Measurements from ENCODE around the gene MARK2. TPM values are rescaled to one million over a fixed set of nuclear protein-coding genes. Genes with fewer than 3 reads are reported as not detected.
A peak's percentile ranks its signal among the peaks of the same experiment; 100 is the strongest.

MARK2 gene
- total and polyA plus RNA-seq, 10 of the 15 experiments (the other 5 are each of a cell fraction or from before 2014, with no cell fraction given) = 0.19 to 29.5 (median 13.2) TPM

DNA sequence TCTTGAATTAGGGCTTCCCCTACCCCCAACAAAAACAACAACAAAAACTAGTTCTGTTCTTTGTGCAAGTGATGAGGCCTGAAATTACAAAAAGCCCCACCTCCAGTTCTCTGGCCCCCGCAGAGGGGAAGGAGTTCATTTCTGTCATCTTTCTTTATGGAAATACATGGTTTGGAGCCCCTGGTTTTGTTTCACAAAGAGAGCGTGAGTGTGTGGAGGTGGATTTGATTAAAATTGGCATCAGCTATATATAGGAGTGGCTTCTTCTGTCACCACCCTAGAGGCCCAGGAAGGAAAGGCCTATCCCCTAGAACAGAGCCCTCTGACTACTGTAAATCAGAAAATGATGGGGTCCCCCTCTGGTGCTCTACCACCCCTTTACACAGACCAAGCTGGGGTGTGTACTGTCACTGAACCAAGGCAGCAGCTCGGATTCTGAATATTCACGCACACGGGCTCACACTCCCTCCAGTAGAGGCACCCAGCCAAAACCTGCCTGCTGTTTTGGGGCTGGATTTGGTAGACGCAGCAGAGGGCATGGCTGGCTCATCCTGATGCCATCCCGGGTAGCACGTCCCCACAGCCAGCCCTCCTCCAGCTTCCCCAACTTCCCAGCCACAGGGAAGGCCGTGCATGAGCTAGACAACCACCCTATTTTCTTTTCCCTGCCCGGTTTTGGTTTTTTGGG is 58.7 kb downstream of the MARK2 start:
- WGBS (ENCODE audit: insufficient coverage, insufficient replicate concordance, low lambda C conversion rate, missing lambda C conversion rate) = 96% methylated on average over 10 of the region's 10 CpGs
- FAIRE-seq = no peak
- H3K4me2 ChIP-seq (ENCODE audit: control insufficient read depth, insufficient read depth) = no peak overlapping the region
- H3K4me1 ChIP-seq (ENCODE audit: control insufficient read depth, insufficient read depth, low read length) = no peaks in the 10 kb centered on the region
- ChIA-PET POLR2A (no interaction called here), RAD21 (ENCODE audit: unreplicated experiment) (no interaction called here), SMC1A (ENCODE audit: uncharacterized antibody, unreplicated experiment) (no interaction called here), CTCF (interaction anchor here (1.3 to 3.8 kb wide), 2 partner anchors 48 to 61 kb away, joined by 3 to 15 read pairs; no protein-coding TSS in a partner anchor)
- no peak for ATAC-seq
- H3K4me3 ChIP-seq = no peak overlapping the region
- H3K27me3 ChIP-seq (replicated peaks in 1 of 2; ENCODE audit: control insufficient read depth in 2 of 2, insufficient read depth in 2 of 2, low read length in 1 of 2) = no peaks in the 10 kb centered on the region
- no peaks in the 10 kb centered on the region for H3K9me3 ChIP-seq (replicated peaks; ENCODE audit: control insufficient read depth, insufficient read depth, low read length)
- no peak overlapping the region for H3K27ac ChIP-seq (ENCODE audit: control insufficient read depth, insufficient read depth)
- no TSS peak for BruUV-seq (replicated peaks)
- H2AFZ ChIP-seq (ENCODE audit: control insufficient read depth, low read depth, low read length) = no peak overlapping the region
- TF ChIP-seq ESRRA (IDR thresholded peaks at IDR 0.05; ENCODE audit: low read length) (no peak), JUND (IDR thresholded peaks at IDR 0.05; ENCODE audit: low read depth, low read length) (no peak), RAD51 (IDR thresholded peaks at IDR 0.05) (no peak)
- H3K9ac ChIP-seq (ENCODE audit: control insufficient read depth, insufficient read depth, low read length) = no peak overlapping the region
- intact Hi-C loops (cut with micrococcal nuclease; ENCODE audit: unreplicated experiment) = no loop called here
- peaks cover 42 to 43% of the 10 kb centered on the region in 2 experiments for H3K36me3 ChIP-seq (ENCODE audit: control insufficient read depth in 2 of 2, insufficient read depth in 2 of 2, low read length in 1 of 2)
- no peak for DNase-seq (ENCODE audit: low read depth, low spot score)
- H3K79me2 ChIP-seq (ENCODE audit: control insufficient read depth, insufficient read depth, low read length) = peaks cover 5% of the 10 kb centered on the region
- no peaks in the 10 kb centered on the region for H4K20me1 ChIP-seq (ENCODE audit: control insufficient read depth, insufficient read depth)
- in situ Hi-C loops (cut with MboI) = no loop called here

DNA sequence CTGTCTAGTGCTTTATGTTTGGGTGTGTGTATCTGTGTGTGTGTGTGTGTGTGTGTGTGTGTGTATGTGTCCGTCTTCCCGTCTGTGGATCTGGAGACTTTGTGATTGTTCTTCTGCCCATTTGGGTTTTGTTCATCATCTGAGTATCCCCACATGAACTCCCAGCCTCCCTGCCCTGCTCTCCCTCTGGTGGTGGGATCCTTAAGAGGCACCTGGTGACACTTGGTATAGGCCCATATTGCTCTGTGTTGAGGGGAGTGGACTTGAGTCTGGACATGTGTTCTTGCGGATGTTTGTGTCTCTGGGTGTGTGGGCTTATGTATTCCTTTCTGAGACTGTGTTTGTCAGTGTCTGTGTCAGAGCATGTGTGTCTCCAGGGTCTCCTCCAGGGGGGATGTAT is 62.8 kb downstream of the MARK2 start:
- no peak for DNase-seq (ENCODE audit: low read depth, low spot score)
- in situ Hi-C loops (cut with MboI) = no loop called here
- ChIA-PET SMC1A (ENCODE audit: uncharacterized antibody, unreplicated experiment) (interaction anchor here (0.5 kb wide), 1 partner anchor 67 kb away, joined by 4 read pairs; no protein-coding TSS in a partner anchor), RAD21 (ENCODE audit: unreplicated experiment) (no interaction called here), POLR2A (interaction anchor here (0.6 kb wide), 1 partner anchor 14 kb away, joined by 4 read pairs; no protein-coding TSS in a partner anchor), CTCF (no interaction called here)
- Histone ChIP-seq H4K20me1 (ENCODE audit: control insufficient read depth, insufficient read depth) (no peaks in the 10 kb centered on the region), H2AFZ (ENCODE audit: control insufficient read depth, low read depth, low read length) (no peak overlapping the region), H3K4me3 (no peak overlapping the region), H3K27ac (ENCODE audit: control insufficient read depth, insufficient read depth) (no peak overlapping the region), H3K9me3 (replicated peaks; ENCODE audit: control insufficient read depth, insufficient read depth, low read length) (no peaks in the 10 kb centered on the region), H3K9ac (ENCODE audit: control insufficient read depth, insufficient read depth, low read length) (no peak overlapping the region), H3K79me2 (ENCODE audit: control insufficient read depth, insufficient read depth, low read length) (no peaks in the 10 kb centered on the region), H3K4me2 (ENCODE audit: control insufficient read depth, insufficient read depth) (no peak overlapping the region), H3K36me3 (ENCODE audit: control insufficient read depth in 2 of 2, insufficient read depth in 2 of 2, low read length in 1 of 2) (peaks cover 36 to 53% of the 10 kb centered on the region in 2 experiments), H3K4me1 (ENCODE audit: control insufficient read depth, insufficient read depth, low read length) (no peaks in the 10 kb centered on the region), H3K27me3 (replicated peaks in 1 of 2; ENCODE audit: control insufficient read depth in 2 of 2, insufficient read depth in 2 of 2, low read length in 1 of 2) (no peaks in the 10 kb centered on the region)
- 97% methylated on average over 3 of the region's 3 CpGs for WGBS (ENCODE audit: insufficient coverage, insufficient replicate concordance, low lambda C conversion rate, missing lambda C conversion rate)
- no peak for FAIRE-seq
- intact Hi-C loops (cut with micrococcal nuclease; ENCODE audit: unreplicated experiment) = no loop called here
- BruUV-seq (replicated peaks) = no TSS peak
- 0 out of 3 replicates have a peak, but pooled peaks have one; percentile 27 for ATAC-seq
- no peak for TF ChIP-seq ZNF217 (IDR thresholded peaks at IDR 0.05)
- TF ChIP-seq RCOR1 (conservative IDR thresholded peaks at IDR 0.05; ENCODE audit: low read depth, low read length) = no peak
- no peak for TF ChIP-seq YBX1 (IDR thresholded peaks at IDR 0.05)
- TF ChIP-seq, protein P1, sequence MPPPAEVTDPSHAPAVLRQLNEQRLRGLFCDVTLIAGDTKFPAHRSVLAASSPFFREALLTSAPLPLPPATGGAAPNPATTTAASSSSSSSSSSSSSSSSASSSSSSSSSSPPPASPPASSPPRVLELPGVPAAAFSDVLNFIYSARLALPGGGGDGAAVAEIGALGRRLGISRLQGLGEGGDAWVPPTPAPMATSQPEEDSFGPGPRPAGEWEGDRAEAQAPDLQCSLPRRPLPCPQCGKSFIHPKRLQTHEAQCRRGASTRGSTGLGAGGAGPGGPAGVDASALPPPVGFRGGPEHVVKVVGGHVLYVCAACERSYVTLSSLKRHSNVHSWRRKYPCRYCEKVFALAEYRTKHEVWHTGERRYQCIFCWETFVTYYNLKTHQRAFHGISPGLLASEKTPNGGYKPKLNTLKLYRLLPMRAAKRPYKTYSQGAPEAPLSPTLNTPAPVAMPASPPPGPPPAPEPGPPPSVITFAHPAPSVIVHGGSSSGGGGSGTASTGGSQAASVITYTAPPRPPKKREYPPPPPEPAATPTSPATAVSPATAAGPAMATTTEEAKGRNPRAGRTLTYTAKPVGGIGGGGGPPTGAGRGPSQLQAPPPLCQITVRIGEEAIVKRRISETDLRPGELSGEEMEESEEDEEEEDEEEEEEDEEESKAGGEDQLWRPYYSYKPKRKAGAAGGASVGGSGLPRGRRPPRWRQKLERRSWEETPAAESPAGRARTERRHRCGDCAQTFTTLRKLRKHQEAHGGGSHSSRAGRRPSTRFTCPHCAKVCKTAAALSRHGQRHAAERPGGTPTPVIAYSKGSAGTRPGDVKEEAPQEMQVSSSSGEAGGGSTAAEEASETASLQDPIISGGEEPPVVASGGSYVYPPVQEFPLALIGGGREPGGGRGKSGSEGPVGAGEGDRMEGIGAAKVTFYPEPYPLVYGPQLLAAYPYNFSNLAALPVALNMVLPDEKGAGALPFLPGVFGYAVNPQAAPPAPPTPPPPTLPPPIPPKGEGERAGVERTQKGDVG (CRISPR knock-in tag; IDR thresholded peaks at IDR 0.05) = no peak
- TF ChIP-seq, protein P2, sequence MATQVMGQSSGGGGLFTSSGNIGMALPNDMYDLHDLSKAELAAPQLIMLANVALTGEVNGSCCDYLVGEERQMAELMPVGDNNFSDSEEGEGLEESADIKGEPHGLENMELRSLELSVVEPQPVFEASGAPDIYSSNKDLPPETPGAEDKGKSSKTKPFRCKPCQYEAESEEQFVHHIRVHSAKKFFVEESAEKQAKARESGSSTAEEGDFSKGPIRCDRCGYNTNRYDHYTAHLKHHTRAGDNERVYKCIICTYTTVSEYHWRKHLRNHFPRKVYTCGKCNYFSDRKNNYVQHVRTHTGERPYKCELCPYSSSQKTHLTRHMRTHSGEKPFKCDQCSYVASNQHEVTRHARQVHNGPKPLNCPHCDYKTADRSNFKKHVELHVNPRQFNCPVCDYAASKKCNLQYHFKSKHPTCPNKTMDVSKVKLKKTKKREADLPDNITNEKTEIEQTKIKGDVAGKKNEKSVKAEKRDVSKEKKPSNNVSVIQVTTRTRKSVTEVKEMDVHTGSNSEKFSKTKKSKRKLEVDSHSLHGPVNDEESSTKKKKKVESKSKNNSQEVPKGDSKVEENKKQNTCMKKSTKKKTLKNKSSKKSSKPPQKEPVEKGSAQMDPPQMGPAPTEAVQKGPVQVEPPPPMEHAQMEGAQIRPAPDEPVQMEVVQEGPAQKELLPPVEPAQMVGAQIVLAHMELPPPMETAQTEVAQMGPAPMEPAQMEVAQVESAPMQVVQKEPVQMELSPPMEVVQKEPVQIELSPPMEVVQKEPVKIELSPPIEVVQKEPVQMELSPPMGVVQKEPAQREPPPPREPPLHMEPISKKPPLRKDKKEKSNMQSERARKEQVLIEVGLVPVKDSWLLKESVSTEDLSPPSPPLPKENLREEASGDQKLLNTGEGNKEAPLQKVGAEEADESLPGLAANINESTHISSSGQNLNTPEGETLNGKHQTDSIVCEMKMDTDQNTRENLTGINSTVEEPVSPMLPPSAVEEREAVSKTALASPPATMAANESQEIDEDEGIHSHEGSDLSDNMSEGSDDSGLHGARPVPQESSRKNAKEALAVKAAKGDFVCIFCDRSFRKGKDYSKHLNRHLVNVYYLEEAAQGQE (IDR thresholded peaks at IDR 0.05; ENCODE audit: low read depth, low read length) = no peak
- no peak for TF ChIP-seq POU2F2 (IDR thresholded peaks at IDR 0.05; ENCODE audit: borderline replicate concordance, low read depth, low read length)
- no peak for TF ChIP-seq CEBPB (IDR thresholded peaks at IDR 0.05; ENCODE audit: borderline replicate concordance in 1 of 2, low read depth in 2 of 2, low read length in 2 of 2)

Data from GM12878 (cell line).